ENCODE data around the gene IFT122.
"Not testable (repeated sequence)": the region's sequence is repeated elsewhere in the genome, so short reads cannot be mapped to it uniquely, and the experiment has no call there.

Gene IFT122

GRCh38 chr3:129536804-129537203 is 96.8 kb downstream of the IFT122 start:
- no peak for DNase-seq (ENCODE audit: low read depth)

GRCh38 chr3:129539206-129539605 is 99.2 kb downstream of the IFT122 start:
- DNase-seq (ENCODE audit: low read depth) = no peak

- no peak for DNase-seq (ENCODE audit: low read depth)
Measured at GRCh38 chr3:129540776-129541516, 100.9 kb downstream of the IFT122 start.

- DNase-seq (ENCODE audit: low read depth) = no peak
Measured at GRCh38 chr3:129542747-129543146, 102.7 kb downstream of the IFT122 start.

GRCh38 chr3:129543156-129543790 is 103.2 kb downstream of the IFT122 start, which contains the start of gene H1-8:
Gene H1-8 (plus strand): TSS chr3:129543175. CDS start chr3:129543219, 44 bp downstream.
- no peak for DNase-seq (ENCODE audit: low read depth)

GRCh38 chr3:129543999-129544398 is 104.0 kb downstream of the IFT122 start:
- DNase-seq (ENCODE audit: low read depth) = no peak

- DNase-seq (ENCODE audit: low read depth) = not testable (repeated sequence)
Measured at GRCh38 chr3:129545951-129546350, 105.9 kb downstream of the IFT122 start.

GRCh38 chr3:129547241-129547640 is 107.2 kb downstream of the IFT122 start:
- no peak for DNase-seq (ENCODE audit: low read depth)

- DNase-seq (ENCODE audit: low read depth) = no peak
Measured at GRCh38 chr3:129548104-129548965, 108.3 kb downstream of the IFT122 start.

GRCh38 chr3:129549006-129549800 is 109.2 kb downstream of the IFT122 start:
- DNase-seq (ENCODE audit: low read depth) = no peak

- DNase-seq (ENCODE audit: low read depth) = no peak
Measured at GRCh38 chr3:129549805-129550204, 109.8 kb downstream of the IFT122 start.

GRCh38 chr3:129552287-129553050 is 112.4 kb downstream of the IFT122 start:
- no peak for DNase-seq (ENCODE audit: low read depth)

- no peak for DNase-seq (ENCODE audit: low read depth)
Measured at GRCh38 chr3:129553171-129553570, 113.1 kb downstream of the IFT122 start.

- no peak for DNase-seq (ENCODE audit: low read depth)
Measured at GRCh38 chr3:129553719-129554118, 113.7 kb downstream of the IFT122 start.

- DNase-seq (ENCODE audit: low read depth) = no peak
Measured at GRCh38 chr3:129554356-129555152, 114.5 kb downstream of the IFT122 start.

- DNase-seq (ENCODE audit: low read depth) = no peak
Measured at GRCh38 chr3:129555153-129555550, 115.1 kb downstream of the IFT122 start.

GRCh38 chr3:129555616-129556357 is 115.8 kb downstream of the IFT122 start:
- DNase-seq (ENCODE audit: low read depth) = no peak

GRCh38 chr3:129556358-129556695 is 116.3 kb downstream of the IFT122 start:
- no peak for DNase-seq (ENCODE audit: low read depth)

- DNase-seq (ENCODE audit: low read depth) = no peak
Measured at GRCh38 chr3:129556890-129557547, 117.0 kb downstream of the IFT122 start.
